HCT116 (cell line): ENCODE measurements around the gene CTBP2.

ENCODE experiments used
- CBX3 ChIP-seq: IDR thresholded peaks from 2 replicates; pipeline ENCODE4 v1.6.1; 2012; ENCODE audit warnings: low read depth
- CEBPB ChIP-seq: IDR thresholded peaks from 2 replicates; pipeline ENCODE4 v1.6.1; 2012; ENCODE audit warnings: low read depth
- EZH2 ChIP-seq: fragments of 200-600 bp; sonication (generic); IDR thresholded peaks from 2 replicates; pipeline ENCODE4 v1.6.1; 2017; ENCODE audit warnings: antibody characterized with exemption, mixed run types
- EZH2phosphoT487 ChIP-seq: fragments of 200-600 bp; IDR thresholded peaks from 2 replicates; pipeline ENCODE4 v1.6.1; 2018; ENCODE audit warnings: antibody characterized with exemption, borderline replicate concordance
- POLR2A ChIP-seq: IDR thresholded peaks from 2 replicates; pipeline ENCODE4 v1.7.0; 2011; ENCODE audit warnings: borderline replicate concordance; ENCODE audit not compliant: insufficient read depth, insufficient read length; ENCODE audit errors: extremely low read depth
- RAD21 ChIP-seq: IDR thresholded peaks from 2 replicates; pipeline ENCODE4 v1.6.1; 2012; ENCODE audit warnings: low read depth, mild to moderate bottlenecking
- SIN3A ChIP-seq: IDR thresholded peaks from 2 replicates; pipeline ENCODE4 v1.6.1; 2012; ENCODE audit warnings: low read depth
- SP1 ChIP-seq: IDR thresholded peaks from 2 replicates; pipeline ENCODE4 v1.6.1; 2012; ENCODE audit warnings: low read depth
- TF ChIP-seq, protein P1 (sequence below), 3 experiments: fragments of 200-600 bp in 1 of 3; sonication (generic) in 1 of 3; IDR thresholded peaks in 2 of 3; conservative IDR thresholded peaks in 1 of 3; 2 replicates each; pipeline ENCODE4 v1.5.1; 2012 to 2017; ENCODE audit warnings: low read depth in 2 of 3, low read length in 2 of 3, antibody characterized with exemption in 1 of 3, borderline replicate concordance in 1 of 3, control low read depth in 1 of 3, mild to moderate bottlenecking in 1 of 3, mixed read lengths in 1 of 3, mixed run types in 1 of 3, moderate library complexity in 1 of 3; ENCODE audit not compliant: insufficient read depth in 1 of 3
- TF ChIP-seq, protein P2 (sequence below): IDR thresholded peaks from 2 replicates; pipeline ENCODE4 v1.6.1; 2012; ENCODE audit warnings: low read depth
- TF ChIP-seq, protein P3 (sequence below): IDR thresholded peaks from 2 replicates; pipeline ENCODE4 v1.6.1; 2012

DNA sequence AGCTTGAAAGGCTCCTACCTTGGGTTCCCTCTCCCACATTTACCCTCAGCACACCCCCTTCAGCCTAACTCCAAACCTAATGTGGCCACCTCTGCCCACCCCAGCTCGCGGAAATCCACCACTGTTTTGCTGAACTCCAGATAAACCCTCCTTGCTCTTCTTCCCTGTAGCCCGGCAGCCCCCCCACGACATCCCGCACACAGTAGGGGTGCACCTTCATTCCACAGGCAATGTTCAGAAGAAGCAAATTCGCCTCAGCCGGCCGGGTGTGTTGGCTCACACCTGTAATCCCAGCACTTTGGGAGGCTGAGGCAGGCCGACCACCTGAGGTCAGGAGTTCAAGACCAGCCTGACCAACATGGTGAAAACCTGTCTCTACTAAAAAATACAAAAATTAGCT is 17.4 kb downstream of the CTBP2 start:
- TF ChIP-seq, protein P1, sequence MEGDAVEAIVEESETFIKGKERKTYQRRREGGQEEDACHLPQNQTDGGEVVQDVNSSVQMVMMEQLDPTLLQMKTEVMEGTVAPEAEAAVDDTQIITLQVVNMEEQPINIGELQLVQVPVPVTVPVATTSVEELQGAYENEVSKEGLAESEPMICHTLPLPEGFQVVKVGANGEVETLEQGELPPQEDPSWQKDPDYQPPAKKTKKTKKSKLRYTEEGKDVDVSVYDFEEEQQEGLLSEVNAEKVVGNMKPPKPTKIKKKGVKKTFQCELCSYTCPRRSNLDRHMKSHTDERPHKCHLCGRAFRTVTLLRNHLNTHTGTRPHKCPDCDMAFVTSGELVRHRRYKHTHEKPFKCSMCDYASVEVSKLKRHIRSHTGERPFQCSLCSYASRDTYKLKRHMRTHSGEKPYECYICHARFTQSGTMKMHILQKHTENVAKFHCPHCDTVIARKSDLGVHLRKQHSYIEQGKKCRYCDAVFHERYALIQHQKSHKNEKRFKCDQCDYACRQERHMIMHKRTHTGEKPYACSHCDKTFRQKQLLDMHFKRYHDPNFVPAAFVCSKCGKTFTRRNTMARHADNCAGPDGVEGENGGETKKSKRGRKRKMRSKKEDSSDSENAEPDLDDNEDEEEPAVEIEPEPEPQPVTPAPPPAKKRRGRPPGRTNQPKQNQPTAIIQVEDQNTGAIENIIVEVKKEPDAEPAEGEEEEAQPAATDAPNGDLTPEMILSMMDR (IDR thresholded peaks at IDR 0.05 in 2 of 3, conservative IDR thresholded peaks at IDR 0.05 in 1 of 3; ENCODE audit: borderline replicate concordance in 1 of 3, insufficient read depth in 1 of 3, low read depth in 2 of 3, low read length in 2 of 3): no peak
- TF ChIP-seq SP1 (no peak), POLR2A (no peak), EZH2 (no peak), SIN3A (no peak), RAD21 (no peak), EZH2phosphoT487 (no peak), CEBPB (no peak), CBX3 (no peak)
- TF ChIP-seq, protein P2, sequence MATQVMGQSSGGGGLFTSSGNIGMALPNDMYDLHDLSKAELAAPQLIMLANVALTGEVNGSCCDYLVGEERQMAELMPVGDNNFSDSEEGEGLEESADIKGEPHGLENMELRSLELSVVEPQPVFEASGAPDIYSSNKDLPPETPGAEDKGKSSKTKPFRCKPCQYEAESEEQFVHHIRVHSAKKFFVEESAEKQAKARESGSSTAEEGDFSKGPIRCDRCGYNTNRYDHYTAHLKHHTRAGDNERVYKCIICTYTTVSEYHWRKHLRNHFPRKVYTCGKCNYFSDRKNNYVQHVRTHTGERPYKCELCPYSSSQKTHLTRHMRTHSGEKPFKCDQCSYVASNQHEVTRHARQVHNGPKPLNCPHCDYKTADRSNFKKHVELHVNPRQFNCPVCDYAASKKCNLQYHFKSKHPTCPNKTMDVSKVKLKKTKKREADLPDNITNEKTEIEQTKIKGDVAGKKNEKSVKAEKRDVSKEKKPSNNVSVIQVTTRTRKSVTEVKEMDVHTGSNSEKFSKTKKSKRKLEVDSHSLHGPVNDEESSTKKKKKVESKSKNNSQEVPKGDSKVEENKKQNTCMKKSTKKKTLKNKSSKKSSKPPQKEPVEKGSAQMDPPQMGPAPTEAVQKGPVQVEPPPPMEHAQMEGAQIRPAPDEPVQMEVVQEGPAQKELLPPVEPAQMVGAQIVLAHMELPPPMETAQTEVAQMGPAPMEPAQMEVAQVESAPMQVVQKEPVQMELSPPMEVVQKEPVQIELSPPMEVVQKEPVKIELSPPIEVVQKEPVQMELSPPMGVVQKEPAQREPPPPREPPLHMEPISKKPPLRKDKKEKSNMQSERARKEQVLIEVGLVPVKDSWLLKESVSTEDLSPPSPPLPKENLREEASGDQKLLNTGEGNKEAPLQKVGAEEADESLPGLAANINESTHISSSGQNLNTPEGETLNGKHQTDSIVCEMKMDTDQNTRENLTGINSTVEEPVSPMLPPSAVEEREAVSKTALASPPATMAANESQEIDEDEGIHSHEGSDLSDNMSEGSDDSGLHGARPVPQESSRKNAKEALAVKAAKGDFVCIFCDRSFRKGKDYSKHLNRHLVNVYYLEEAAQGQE: no peak
- TF ChIP-seq, protein P3, sequence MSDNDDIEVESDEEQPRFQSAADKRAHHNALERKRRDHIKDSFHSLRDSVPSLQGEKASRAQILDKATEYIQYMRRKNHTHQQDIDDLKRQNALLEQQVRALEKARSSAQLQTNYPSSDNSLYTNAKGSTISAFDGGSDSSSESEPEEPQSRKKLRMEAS: no peak
